ENCODE data around the gene ABHD6. TPM values are rescaled to one million over a fixed set of nuclear protein-coding genes. Genes with fewer than 3 reads are reported as not detected.

Gene ABHD6
- total RNA-seq, 2 experiments from 2014 or later, result 0.71 to 1.9 TPM

DNA sequence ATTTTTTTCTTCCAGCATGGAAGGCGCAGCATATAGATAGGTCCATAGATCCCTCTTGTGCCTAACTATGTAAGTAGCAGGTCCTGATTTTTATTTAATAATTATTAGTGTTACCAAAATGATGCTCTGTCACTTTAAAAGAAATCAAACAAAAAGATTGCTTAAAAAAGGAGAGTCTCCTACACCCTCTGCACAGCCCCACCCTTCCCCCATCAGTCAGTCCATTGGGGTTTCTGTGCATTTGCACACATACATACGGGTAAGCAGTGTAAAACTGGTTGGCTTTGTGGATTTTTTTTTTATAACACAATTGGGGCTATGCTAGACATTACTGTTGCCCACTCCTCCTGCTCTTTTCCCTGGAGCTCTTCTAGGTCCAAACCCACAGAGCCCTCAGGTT lies 61.5 kb downstream of the ABHD6 start:
- Histone ChIP-seq H3K9me3 (ENCODE audit: control insufficient read depth in 1 of 2, insufficient read depth in 1 of 2, low read length in 2 of 2) (peaks cover 7 to 8% of the 10 kb centered on the region in 2 experiments), H3K27me3 (ENCODE audit: control insufficient read depth in 1 of 2, insufficient read depth in 2 of 2, low read length in 2 of 2) (peaks cover 26 to 29% of the 10 kb centered on the region in 2 experiments), H3K36me3 (ENCODE audit: insufficient read depth, low read length) (no peaks in the 10 kb centered on the region), H3K4me3 (ENCODE audit: low read length) (no peak overlapping the region), H3K27ac (ENCODE audit: low read depth in 1 of 2, low read length in 2 of 2) (no peak overlapping the region), H3K4me1 (ENCODE audit: insufficient read depth, low read length) (no peaks in the 10 kb centered on the region)
- no peak for ATAC-seq (ENCODE audit: poor library complexity)
- POLR2A ChIA-PET, result no interaction called here
- Mint-ChIP-seq H3K4me1 (ENCODE audit: low read depth) (no peaks in the 10 kb centered on the region), H3K27me3 (peaks cover 35% of the 10 kb centered on the region), H3K27ac (no peak overlapping the region), H3K4me3 (no peak overlapping the region), H3K9me3 (peaks cover 3% of the 10 kb centered on the region), H3K36me3 (ENCODE audit: low read depth) (no peaks in the 10 kb centered on the region)
- TF ChIP-seq, protein P1, sequence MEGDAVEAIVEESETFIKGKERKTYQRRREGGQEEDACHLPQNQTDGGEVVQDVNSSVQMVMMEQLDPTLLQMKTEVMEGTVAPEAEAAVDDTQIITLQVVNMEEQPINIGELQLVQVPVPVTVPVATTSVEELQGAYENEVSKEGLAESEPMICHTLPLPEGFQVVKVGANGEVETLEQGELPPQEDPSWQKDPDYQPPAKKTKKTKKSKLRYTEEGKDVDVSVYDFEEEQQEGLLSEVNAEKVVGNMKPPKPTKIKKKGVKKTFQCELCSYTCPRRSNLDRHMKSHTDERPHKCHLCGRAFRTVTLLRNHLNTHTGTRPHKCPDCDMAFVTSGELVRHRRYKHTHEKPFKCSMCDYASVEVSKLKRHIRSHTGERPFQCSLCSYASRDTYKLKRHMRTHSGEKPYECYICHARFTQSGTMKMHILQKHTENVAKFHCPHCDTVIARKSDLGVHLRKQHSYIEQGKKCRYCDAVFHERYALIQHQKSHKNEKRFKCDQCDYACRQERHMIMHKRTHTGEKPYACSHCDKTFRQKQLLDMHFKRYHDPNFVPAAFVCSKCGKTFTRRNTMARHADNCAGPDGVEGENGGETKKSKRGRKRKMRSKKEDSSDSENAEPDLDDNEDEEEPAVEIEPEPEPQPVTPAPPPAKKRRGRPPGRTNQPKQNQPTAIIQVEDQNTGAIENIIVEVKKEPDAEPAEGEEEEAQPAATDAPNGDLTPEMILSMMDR (IDR thresholded peaks at IDR 0.05), result no peak
- intact Hi-C loops (cut with DNase I, micrococcal nuclease), result no loop called here
- no peak for DNase-seq
- CTCF ChIA-PET, result no interaction called here

DNA sequence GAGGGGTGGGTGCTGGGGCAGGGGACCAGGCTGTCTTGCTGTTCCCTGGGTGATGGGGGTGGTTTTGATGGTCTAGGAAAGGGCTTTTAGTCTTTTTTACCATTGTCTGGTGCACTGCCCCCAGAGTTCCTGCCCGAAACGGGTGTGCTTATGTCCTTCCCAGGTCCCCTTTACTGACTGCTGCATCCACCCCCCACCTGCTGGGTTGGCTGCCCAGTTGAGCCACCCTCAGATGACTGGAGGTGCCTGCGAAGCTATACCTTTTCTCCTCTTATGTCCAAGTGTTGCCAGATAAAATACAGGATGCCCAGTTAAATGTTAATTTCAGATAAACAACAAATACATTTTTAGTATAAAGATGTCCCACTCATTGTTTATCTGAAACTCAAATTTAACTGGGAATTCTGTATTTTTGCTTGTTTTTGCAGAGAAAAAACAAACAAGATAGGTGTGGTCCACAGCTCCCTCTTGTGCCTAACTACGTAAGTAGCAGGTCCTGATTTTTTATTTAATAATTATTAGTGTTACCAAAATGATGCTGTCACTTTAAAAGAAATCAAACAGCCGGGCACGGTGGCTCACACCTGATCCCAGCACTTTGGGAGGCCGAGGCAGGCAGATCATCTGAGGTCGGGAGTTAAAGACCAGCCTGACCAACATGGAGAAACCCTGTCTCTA lies 62.4 kb downstream of the ABHD6 start:
- ATAC-seq (ENCODE audit: poor library complexity), result no peak
- no peak overlapping the region for H3K4me3 ChIP-seq (ENCODE audit: low read length)
- Mint-ChIP-seq H3K27ac (no peak overlapping the region), H3K4me1 (ENCODE audit: low read depth) (no peaks in the 10 kb centered on the region), H3K4me3 (no peak overlapping the region), H3K36me3 (ENCODE audit: low read depth) (no peaks in the 10 kb centered on the region), H3K27me3 (peaks cover 35% of the 10 kb centered on the region), H3K9me3 (peaks cover 3% of the 10 kb centered on the region)
- TF ChIP-seq, protein P1 (IDR thresholded peaks at IDR 0.05), result no peak
- peak in 2 of 14 experiments; percentile 23 to 36 for DNase-seq
- ChIA-PET POLR2A (no interaction called here), CTCF (no interaction called here)
- no peaks in the 10 kb centered on the region for H3K36me3 ChIP-seq (ENCODE audit: insufficient read depth, low read length)
- peaks cover 26 to 29% of the 10 kb centered on the region in 2 experiments for H3K27me3 ChIP-seq (ENCODE audit: control insufficient read depth in 1 of 2, insufficient read depth in 2 of 2, low read length in 2 of 2)
- intact Hi-C loops (cut with DNase I, micrococcal nuclease), result loop anchor here (5.0 to 10.0 kb wide), 5 partner anchors 123 to 745 kb away; partner anchors contain the start of genes FLNB (in 2 of the 2), PDE12 (in 1 of the 2) and SLMAP (in 1 of the 2)
- no peaks in the 10 kb centered on the region for H3K4me1 ChIP-seq (ENCODE audit: insufficient read depth, low read length)
- H3K27ac ChIP-seq (ENCODE audit: low read depth in 1 of 2, low read length in 2 of 2), result no peak overlapping the region
- peaks cover 4 to 7% of the 10 kb centered on the region in 2 experiments for H3K9me3 ChIP-seq (ENCODE audit: control insufficient read depth in 1 of 2, insufficient read depth in 1 of 2, low read length in 2 of 2)

DNA sequence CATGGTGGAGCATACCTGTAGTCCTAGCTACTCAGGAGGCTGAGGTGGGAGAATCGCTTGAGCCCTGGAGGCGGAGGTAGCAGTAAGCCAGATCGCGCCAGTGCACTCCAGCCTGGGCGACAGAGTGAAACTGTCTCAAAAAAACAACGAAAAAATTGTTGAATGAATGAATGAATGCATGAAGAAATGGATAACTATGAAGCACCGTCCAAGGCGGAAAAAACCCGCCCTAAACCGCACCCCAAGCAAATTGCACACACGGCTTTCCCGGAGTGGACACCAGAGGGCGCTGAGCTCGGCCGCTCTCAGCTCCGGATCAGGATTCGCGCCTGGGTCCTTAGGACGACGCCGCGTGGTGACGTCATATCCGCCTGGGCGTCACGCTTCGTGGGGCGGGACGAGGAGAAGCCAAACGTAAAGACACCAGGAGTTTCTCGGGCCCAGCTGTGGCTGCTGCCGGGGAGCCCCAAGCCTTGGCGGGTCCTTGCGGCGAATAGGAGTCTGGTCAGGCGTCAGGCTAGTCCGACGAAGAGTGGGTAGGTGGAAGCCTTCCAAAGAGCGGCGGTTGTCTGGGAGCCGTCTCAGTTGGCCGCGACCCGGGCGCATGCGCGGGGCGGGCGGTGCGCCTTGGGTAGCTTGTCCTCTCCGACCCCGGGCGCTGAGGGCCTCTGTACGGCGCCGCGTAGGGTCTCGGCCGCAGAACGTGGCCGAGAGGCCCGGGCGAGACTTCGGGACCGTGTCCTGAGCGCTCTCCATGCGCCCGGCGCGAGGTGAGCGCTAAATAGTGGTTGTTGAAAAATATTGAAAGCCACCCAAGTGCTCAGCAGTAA lies 68.5 kb downstream of the ABHD6 start, which contains the start of the genes HTD2 and RPP14:
TSS of gene HTD2 (plus strand) at position 639 of the 830 bp plus-strand sequence. CDS start 11,094 bp downstream, outside the sequence.
TSS of gene RPP14 (plus strand) at position 364 of the 830 bp plus-strand sequence. CDS start 4,085 bp downstream, outside the sequence.
- Histone ChIP-seq H3K4me3 (ENCODE audit: low read length) (peak within 1 kb of the TSS; percentile 81), H3K9me3 (ENCODE audit: control insufficient read depth in 1 of 2, insufficient read depth in 1 of 2, low read length in 2 of 2) (peaks cover 0 to 7% of the 10 kb centered on the region in 2 experiments), H3K4me1 (ENCODE audit: insufficient read depth, low read length) (peaks cover 31% of the 10 kb centered on the region), H3K36me3 (ENCODE audit: insufficient read depth, low read length) (peaks cover 23% of the 10 kb centered on the region), H3K27ac (ENCODE audit: low read depth in 1 of 2, low read length in 2 of 2) (peak within 1 kb of the TSS; percentile 91 to 98), H3K27me3 (ENCODE audit: control insufficient read depth in 1 of 2, insufficient read depth in 2 of 2, low read length in 2 of 2) (peaks cover 8 to 12% of the 10 kb centered on the region in 2 experiments)
- ChIA-PET CTCF (interaction anchor here (0.7 to 3.7 kb wide), 28 partner anchors 8 to 324 kb away, joined by 3 to 73 read pairs (median 4); partner anchors contain the start of genes ABHD6, KCTD6, PDHB and PXK), POLR2A (interaction anchor here (0.6 to 2.5 kb wide), 17 partner anchors 11 to 750 kb away, joined by 3 to 42 read pairs (median 5); partner anchors contain the start of genes ABHD6, ARF4, FLNB and KCTD6)
- Mint-ChIP-seq H3K27ac (peak within 1 kb of the TSS; percentile 98), H3K4me3 (peak within 1 kb of the TSS; percentile 97), H3K4me1 (ENCODE audit: low read depth) (peaks cover 35% of the 10 kb centered on the region), H3K27me3 (peaks cover 13% of the 10 kb centered on the region), H3K36me3 (ENCODE audit: low read depth) (peaks cover 44% of the 10 kb centered on the region), H3K9me3 (peaks cover 3% of the 10 kb centered on the region)
- intact Hi-C loops (cut with DNase I, micrococcal nuclease), result loop anchor here (1.0 to 10.0 kb wide), 12 partner anchors 27 to 751 kb away; partner anchors contain the start of genes PXK (in 2 of the 2), ABHD6 (in 1 of the 2), FLNB (in 1 of the 2) and KCTD6 (in 1 of the 2)
- peak; percentile 98 to 100 (median 99) for DNase-seq
- TF ChIP-seq, protein P1 (IDR thresholded peaks at IDR 0.05), result peak; percentile 93
- ATAC-seq (ENCODE audit: poor library complexity), result peak; percentile 87
